ENCODE data around the gene RNF8.

The RNF8 gene

DNA sequence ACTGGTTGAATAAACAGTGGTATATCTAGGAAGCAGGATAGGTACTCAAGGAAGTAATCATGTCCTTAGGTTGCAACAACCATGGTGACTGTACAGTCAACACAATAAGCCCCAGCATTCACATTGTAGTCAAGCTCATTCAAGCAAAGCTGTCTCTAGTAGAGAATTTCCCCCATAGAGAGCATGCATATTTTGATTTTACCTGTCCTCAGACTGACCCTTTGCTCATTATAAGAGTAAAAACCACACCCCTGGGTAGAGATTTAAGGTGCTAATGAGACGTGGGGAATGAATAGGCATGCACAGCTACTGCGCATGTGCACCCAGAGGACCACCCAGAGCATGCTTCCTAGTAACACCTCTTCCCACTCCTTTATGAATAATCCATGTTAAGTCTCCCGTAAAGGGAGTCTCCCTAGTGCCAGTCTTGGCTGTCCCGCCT, 6.1 kb upstream of the RNF8 start:
- no peak for DNase-seq (ENCODE audit: low read depth)
- no peak overlapping the region for H3K4me3 ChIP-seq (replicated peaks; ENCODE audit: low read depth, low read length)
- TF ChIP-seq, protein P1, sequence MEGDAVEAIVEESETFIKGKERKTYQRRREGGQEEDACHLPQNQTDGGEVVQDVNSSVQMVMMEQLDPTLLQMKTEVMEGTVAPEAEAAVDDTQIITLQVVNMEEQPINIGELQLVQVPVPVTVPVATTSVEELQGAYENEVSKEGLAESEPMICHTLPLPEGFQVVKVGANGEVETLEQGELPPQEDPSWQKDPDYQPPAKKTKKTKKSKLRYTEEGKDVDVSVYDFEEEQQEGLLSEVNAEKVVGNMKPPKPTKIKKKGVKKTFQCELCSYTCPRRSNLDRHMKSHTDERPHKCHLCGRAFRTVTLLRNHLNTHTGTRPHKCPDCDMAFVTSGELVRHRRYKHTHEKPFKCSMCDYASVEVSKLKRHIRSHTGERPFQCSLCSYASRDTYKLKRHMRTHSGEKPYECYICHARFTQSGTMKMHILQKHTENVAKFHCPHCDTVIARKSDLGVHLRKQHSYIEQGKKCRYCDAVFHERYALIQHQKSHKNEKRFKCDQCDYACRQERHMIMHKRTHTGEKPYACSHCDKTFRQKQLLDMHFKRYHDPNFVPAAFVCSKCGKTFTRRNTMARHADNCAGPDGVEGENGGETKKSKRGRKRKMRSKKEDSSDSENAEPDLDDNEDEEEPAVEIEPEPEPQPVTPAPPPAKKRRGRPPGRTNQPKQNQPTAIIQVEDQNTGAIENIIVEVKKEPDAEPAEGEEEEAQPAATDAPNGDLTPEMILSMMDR (IDR thresholded peaks at IDR 0.05; ENCODE audit: low read length, missing control alignments): no peak

GRCh38 chr6:37351027-37351426, 2.8 kb upstream of the RNF8 start:
- H3K4me3 ChIP-seq (replicated peaks; ENCODE audit: low read depth, low read length): no peak overlapping the region
- DNase-seq (ENCODE audit: low read depth): no peak
- TF ChIP-seq, protein P1 (IDR thresholded peaks at IDR 0.05; ENCODE audit: low read length, missing control alignments): no peak

GRCh38 chr6:37352384-37352783, 1.4 kb upstream of the RNF8 start:
- no peak for DNase-seq (ENCODE audit: low read depth)
- TF ChIP-seq, protein P1 (IDR thresholded peaks at IDR 0.05; ENCODE audit: low read length, missing control alignments): no peak
- no peak overlapping the region for H3K4me3 ChIP-seq (replicated peaks; ENCODE audit: low read depth, low read length)

DNA sequence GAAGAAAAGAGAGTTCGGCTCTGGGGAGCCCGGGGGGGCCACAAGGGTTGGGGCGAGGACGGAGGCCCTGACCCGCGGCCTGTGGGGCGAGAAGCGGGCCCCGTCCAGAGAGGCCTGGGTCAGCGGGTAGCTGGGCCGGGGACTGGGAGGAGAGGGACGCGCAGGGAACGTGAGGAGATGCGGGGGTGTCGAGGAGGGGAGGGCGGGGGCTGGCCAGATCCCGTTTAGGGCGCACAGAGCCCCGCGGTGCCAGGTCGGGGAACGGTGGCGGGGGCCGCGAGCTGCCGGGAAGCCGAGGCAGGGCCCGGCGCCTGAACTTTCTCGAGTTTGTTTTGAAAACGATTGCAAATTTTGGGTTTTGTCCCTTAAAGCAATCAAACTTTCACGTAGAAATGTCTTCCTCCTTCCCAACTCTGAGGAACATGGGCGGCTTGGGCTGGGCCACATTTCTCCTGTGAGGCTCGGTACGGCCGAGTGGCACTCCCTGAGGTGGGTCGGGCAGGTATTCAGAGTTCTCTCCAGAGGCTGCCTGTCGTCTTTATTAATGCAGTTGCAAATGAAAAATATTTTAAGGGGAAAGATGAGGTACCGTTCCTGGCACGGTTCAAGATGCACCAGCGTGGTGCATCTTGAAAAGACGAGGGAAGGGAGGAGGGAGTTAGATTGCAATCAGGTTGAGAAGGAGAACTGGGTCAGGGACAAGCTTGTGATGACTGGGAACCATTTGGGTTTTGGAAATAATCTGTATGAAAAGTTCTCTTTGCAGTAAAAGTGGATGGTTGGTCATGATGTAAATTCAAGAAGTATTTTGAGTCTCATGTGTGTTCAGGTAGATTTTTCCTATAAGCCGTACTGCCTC, 972 bp downstream of the RNF8 start:
- H3K4me3 ChIP-seq (replicated peaks; ENCODE audit: low read depth, low read length): peak overlapping the region; percentile 96
- TF ChIP-seq, protein P1 (IDR thresholded peaks at IDR 0.05; ENCODE audit: low read length, missing control alignments): no peak
- no peak for DNase-seq (ENCODE audit: low read depth)

- no peak overlapping the region for H3K4me3 ChIP-seq (replicated peaks; ENCODE audit: low read depth, low read length)
- TF ChIP-seq, protein P1 (IDR thresholded peaks at IDR 0.05; ENCODE audit: low read length, missing control alignments): no peak
- no peak for DNase-seq (ENCODE audit: low read depth)
Observed at GRCh38 chr6:37357288-37357687, 3.5 kb downstream of the RNF8 start.

- TF ChIP-seq, protein P1 (IDR thresholded peaks at IDR 0.05; ENCODE audit: low read length, missing control alignments): no peak
- DNase-seq (ENCODE audit: low read depth): no peak
- H3K4me3 ChIP-seq (replicated peaks; ENCODE audit: low read depth, low read length): no peak overlapping the region
Observed at GRCh38 chr6:37357860-37358259, 4.1 kb downstream of the RNF8 start.

GRCh38 chr6:37359039-37359438, 5.3 kb downstream of the RNF8 start:
- TF ChIP-seq, protein P1 (IDR thresholded peaks at IDR 0.05; ENCODE audit: low read length, missing control alignments): no peak
- no peak for DNase-seq (ENCODE audit: low read depth)
- H3K4me3 ChIP-seq (replicated peaks; ENCODE audit: low read depth, low read length): no peak overlapping the region

Measured in fibroblast of pulmonary artery (primary cell).